Prostate gland (tissue), 2 donors: Measurements from ENCODE around the gene MAD1L1. TPM values are rescaled to one million over a fixed set of nuclear protein-coding genes. Genes with fewer than 3 reads are reported as not detected.

Experiments used
- DNase-seq: peaks from one replicate; pipeline ENCODE4 v3.0.0-alpha.2; 2019; ENCODE audit warnings: low spot score
- H3K27ac ChIP-seq, 2 donors: fragments of 200-600 bp; sonication (generic); 2 replicates each; pipeline ENCODE4 v1.5.1; 2017 to 2019
- H3K27me3 ChIP-seq: fragments of 200-600 bp; sonication (generic); replicated peaks from 2 replicates; pipeline ENCODE4 v1.5.1; 2019; ENCODE audit not compliant: insufficient read depth
- H3K36me3 ChIP-seq, 2 donors: fragments of 200-600 bp; sonication (generic); 1 replicate in 1 of 2; 2 replicates in 1 of 2; pipeline versions ENCODE4 v1.5.1 to v1.8.1; 2017 to 2019
- H3K4me1 ChIP-seq: fragments of 200-600 bp; sonication (generic); replicated peaks from 2 replicates; pipeline ENCODE4 v1.5.1; 2019
- H3K4me3 ChIP-seq, 2 donors: fragments of 200-600 bp; sonication (generic); 2 replicates each; pipeline ENCODE4 v1.5.1; 2017 to 2019
- H3K9me3 ChIP-seq: fragments of 200-600 bp; sonication (generic); 2 replicates; pipeline ENCODE4 v1.5.1; 2017
- POLR2A ChIP-seq: fragments of 450-650 bp; IDR thresholded peaks from one replicate; pipeline ENCODE4 v1.6.1; 2016; ENCODE audit warnings: antibody characterized with exemption, mild to moderate bottlenecking
- POLR2AphosphoS5 ChIP-seq: sonication (generic); formaldehyde crosslinking; IDR thresholded peaks from one replicate; pipeline ENCODE4 v1.6.1; 2017; ENCODE audit warnings: antibody characterized with exemption
- WGBS: methylation state at CpG from one replicate; pipeline ENCODE4 v1.1.5; 2018; 5-methylcytosine and 5-hydroxymethylcytosine counted together
- intact Hi-C: fragments of 100-400 bp; cut with DNase I; formaldehyde crosslinking; loops from one replicate; pipeline ENCODE4 v1.14.2; 2022
- total RNA-seq, 2 donors: library from RNA; depleted of rRNA; stranded (reverse); fragments of >200 nt; gene quantifications; one replicate each; pipeline ENCODE4 v1.1.0, GENCODE V29; 2016
- TF ChIP-seq, protein P1 (sequence below), 4 experiments: fragments of 200-600 bp in 2 of 4; fragments of 450-650 bp in 2 of 4; sonication (generic) in 2 of 4; IDR thresholded peaks; 1 replicate in 3 of 4; 2 replicates in 1 of 4; pipeline ENCODE4 v1.5.1; 2016 to 2019; ENCODE audit warnings: antibody characterized with exemption in 4 of 4, mild to moderate bottlenecking in 2 of 4, moderate library complexity in 2 of 4

MAD1L1 gene
- total RNA-seq, 2 donors from 2014 or later = 79.3 to 91.9 TPM

- TF ChIP-seq POLR2AphosphoS5 (no peak), POLR2A (no peak)
- TF ChIP-seq, protein P1, sequence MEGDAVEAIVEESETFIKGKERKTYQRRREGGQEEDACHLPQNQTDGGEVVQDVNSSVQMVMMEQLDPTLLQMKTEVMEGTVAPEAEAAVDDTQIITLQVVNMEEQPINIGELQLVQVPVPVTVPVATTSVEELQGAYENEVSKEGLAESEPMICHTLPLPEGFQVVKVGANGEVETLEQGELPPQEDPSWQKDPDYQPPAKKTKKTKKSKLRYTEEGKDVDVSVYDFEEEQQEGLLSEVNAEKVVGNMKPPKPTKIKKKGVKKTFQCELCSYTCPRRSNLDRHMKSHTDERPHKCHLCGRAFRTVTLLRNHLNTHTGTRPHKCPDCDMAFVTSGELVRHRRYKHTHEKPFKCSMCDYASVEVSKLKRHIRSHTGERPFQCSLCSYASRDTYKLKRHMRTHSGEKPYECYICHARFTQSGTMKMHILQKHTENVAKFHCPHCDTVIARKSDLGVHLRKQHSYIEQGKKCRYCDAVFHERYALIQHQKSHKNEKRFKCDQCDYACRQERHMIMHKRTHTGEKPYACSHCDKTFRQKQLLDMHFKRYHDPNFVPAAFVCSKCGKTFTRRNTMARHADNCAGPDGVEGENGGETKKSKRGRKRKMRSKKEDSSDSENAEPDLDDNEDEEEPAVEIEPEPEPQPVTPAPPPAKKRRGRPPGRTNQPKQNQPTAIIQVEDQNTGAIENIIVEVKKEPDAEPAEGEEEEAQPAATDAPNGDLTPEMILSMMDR (IDR thresholded peaks at IDR 0.05) = no peak
- Histone ChIP-seq H3K36me3 (no peaks in the 10 kb centered on the region), H3K4me1 (no peaks in the 10 kb centered on the region), H3K9me3 (no peaks in the 10 kb centered on the region), H3K27me3 (no peaks in the 10 kb centered on the region), H3K4me3 (no peak overlapping the region), H3K27ac (no peak overlapping the region)
- 85% methylated on average over 35 of the region's 35 CpGs for WGBS
- intact Hi-C loops = no loop called here
- no peak for DNase-seq
Measured at GRCh38 chr7:1849351-1850041, 383.2 kb downstream of the MAD1L1 start.

GRCh38 chr7:1848911-1849311 is 383.8 kb downstream of the MAD1L1 start:
- WGBS = 92% methylated on average over 14 of the region's 15 CpGs
- H3K4me3 ChIP-seq = no peak overlapping the region
- no peaks in the 10 kb centered on the region for H3K9me3 ChIP-seq
- no peak overlapping the region for H3K27ac ChIP-seq
- H3K36me3 ChIP-seq = no peaks in the 10 kb centered on the region
- no peaks in the 10 kb centered on the region for H3K4me1 ChIP-seq
- DNase-seq = no peak
- intact Hi-C loops = no loop called here
- no peaks in the 10 kb centered on the region for H3K27me3 ChIP-seq
- TF ChIP-seq POLR2A (no peak), POLR2AphosphoS5 (no peak)
- TF ChIP-seq, protein P1 (IDR thresholded peaks at IDR 0.05) = no peak

DNA sequence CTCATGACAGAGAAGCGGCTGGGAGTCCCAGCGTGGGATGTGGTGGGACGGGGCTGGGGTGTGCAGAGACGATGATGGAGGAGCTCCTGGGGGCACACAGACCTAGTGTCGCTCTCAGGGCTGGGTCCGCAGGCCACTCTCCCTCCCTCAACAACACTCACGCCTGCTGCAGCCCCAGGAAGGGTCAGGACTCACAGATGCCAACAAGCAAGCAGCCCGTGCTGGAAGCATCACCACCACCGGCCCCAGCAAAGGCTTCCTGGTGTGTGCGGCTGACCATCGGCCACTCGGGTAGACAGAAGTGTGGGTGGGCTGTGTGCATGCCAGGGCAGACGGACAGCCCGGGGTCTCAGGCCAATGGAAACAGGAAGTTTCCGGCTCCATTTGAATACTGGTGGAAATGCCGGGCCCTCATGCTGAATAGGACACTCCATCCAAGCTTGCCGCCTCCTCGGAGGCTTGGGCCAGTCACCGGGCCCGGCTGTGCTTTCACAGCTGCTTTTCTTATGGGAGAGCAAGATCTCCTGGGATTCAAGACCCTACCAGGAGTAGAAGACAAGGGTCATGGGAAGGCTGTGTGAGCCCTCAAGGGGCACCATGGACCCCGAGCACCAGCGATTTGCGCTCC is 384.6 kb downstream of the MAD1L1 start:
- intact Hi-C loops = no loop called here
- Histone ChIP-seq H3K4me1 (no peaks in the 10 kb centered on the region), H3K36me3 (no peaks in the 10 kb centered on the region), H3K27ac (no peak overlapping the region), H3K9me3 (no peaks in the 10 kb centered on the region), H3K27me3 (no peaks in the 10 kb centered on the region), H3K4me3 (no peak overlapping the region)
- WGBS = 92% methylated on average over 14 of the region's 23 CpGs
- no peak for DNase-seq
- TF ChIP-seq, protein P1 (IDR thresholded peaks at IDR 0.05) = no peak
- no peak for TF ChIP-seq POLR2AphosphoS5
- TF ChIP-seq POLR2A = no peak

- H3K4me1 ChIP-seq = no peaks in the 10 kb centered on the region
- intact Hi-C loops = no loop called here
- no peaks in the 10 kb centered on the region for H3K36me3 ChIP-seq
- H3K4me3 ChIP-seq = no peak overlapping the region
- H3K27me3 ChIP-seq = no peaks in the 10 kb centered on the region
- H3K27ac ChIP-seq = no peak overlapping the region
- no peaks in the 10 kb centered on the region for H3K9me3 ChIP-seq
- 87% methylated on average over 30 of the region's 30 CpGs for WGBS
- TF ChIP-seq POLR2AphosphoS5 (no peak), POLR2A (no peak)
- TF ChIP-seq, protein P1 (IDR thresholded peaks at IDR 0.05) = no peak
- no peak for DNase-seq
Measured at GRCh38 chr7:1847260-1848001, 385.3 kb downstream of the MAD1L1 start.
